NCI-H1930 (cell line): ENCODE measurements around the gene RILP.

Experiments used
- DNase-seq, 2 experiments: peaks; one replicate each; lab custom pipeline; 2025; lab: John Stamatoyannopoulos, UW

The RILP gene

DNA sequence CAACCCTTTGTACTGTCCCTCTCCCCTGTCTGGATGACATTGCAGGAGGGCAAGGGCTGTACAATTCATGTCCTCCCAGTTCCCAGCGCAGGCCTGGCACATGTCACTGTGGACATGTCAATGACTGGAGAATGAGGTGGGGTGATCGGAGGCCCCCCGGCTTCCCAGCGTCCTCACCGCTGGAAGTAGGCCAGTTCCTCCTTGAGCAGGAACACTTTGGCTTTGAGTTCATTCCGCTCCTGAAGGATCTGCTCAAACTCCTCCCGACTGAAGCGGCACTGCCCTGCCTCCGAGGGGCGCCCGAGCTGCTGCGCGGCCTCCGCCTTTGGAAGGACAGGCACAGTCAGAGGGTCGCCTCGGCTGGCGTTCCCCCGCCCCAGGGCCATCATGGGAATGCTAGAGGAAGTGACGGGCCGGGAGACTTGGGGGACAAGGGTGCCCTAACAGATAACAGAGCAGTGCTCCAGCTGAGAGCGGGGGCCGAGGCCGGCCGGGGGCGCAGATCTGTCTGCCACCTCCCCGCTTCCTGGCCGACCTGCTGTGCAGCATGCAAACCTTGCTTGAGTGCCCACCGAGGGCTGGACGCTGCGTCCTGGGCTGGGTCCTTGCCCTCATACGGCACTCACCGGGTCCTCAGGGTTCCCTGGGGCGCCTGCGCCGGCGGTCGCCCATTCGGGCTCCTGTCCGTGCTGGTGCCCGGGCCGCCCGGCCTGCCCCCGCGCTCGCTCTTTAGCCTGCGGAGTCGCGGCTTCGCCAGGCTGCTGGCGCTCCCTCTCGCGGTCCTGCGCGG lies 1.3 kb downstream of the RILP start:
- DNase-seq, result peak in 1 of 2 experiments; percentile 42

DNA sequence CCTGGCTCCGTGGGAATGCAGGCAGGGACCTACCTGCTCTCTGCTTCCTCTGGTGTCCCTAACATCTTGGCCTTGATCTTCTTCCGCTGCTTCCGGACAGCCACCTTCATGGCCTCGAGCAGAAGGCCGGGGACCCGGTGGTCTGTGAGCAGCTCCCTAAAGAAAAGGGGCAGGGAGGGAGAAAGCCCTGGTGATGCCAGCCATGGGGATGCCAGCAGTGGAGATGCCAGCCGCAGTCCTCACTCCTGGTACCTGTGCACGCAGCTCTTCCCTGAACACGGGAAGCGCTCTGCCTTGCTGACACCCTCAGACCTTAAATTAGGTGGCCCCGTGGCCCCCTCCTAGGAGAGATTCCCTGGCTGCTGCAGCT lies 1.9 kb downstream of the RILP start:
- DNase-seq, result no peak

DNA sequence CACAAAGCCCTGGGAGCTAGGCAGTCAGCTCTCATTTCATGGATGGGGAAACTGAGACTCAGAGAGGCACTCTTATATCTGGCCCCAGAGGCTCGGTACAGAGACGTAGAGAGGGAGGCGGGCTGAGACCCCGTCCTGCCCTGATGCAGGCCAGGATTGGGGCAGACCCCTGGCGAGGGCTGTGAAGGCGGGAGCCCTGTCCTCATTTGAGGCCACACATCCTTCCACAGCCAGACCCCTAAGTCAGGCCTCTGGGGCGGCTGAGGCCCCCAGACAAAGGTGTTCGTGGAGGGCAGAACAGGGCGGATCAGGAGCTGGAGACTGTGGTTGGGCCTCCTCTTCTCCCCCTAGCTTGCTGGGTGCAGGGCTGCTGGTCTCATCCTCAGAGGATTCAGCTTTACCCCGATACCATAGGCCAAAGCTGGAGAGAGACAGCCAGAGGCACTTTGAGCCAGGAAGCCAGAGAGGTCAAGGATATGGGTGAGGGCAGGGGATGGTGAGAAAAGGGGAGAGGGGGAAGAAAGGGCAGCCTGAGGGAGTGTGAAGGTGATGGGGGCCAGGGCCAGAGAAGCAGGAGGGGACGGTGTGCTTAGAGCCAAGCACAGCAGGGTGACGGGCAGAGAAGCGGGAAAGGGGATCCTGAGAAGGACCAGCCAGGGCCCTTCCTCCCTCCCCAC lies 3.3 kb downstream of the RILP start:
- DNase-seq, result no peak

DNA sequence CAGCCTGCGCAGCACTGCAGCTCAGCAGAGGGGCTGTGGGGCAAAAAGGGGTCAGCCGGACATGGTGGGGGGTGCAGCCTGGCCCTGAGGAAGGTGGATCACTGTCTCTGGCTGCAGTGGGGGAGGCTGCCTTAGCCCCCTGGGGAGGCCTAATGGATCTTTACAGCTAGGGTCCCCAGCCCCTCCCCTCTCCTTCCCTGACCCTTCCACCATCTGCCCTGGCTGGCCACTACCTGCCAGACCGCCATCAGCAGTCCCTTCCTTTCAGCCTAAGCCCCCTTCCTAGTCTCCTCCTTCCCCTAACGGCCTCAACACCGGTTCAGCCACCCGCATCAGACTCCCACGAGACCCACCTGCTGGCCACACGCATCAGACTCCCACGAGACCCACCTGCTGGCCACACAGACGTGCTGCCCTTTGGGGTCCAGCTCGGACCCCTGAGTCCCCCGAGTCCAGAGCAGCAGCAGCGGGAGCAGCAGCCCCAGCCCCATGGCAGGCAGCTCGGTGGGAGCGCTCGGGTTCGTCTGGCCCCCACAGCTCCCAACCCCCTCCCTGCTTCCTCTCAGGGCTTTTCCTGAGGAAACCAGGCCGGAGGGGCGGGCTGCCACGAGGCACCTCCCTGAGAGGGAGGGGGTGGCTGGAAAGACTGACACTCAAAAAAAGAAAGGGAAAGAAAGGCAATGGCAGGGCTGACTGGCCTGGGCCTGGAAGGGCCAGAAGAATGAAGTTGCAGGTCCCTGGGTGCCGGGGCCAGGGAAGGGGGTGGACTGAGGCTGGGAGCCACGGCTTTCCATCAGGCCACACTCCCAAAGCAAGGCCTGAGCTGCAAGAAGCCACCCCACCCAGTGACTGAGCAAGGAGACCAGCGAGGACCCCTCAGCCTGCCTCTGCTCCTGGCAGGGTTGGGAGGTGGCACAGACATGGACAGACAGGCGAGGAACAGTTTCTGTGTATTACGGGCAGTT lies 4.2 kb downstream of the RILP start, which contains the start of gene SCARF1:
TSS of gene SCARF1 (minus strand) at position 526 of the 965 bp plus-strand sequence. CDS start at position 491, 35 bp downstream.
- no peak for DNase-seq

DNA sequence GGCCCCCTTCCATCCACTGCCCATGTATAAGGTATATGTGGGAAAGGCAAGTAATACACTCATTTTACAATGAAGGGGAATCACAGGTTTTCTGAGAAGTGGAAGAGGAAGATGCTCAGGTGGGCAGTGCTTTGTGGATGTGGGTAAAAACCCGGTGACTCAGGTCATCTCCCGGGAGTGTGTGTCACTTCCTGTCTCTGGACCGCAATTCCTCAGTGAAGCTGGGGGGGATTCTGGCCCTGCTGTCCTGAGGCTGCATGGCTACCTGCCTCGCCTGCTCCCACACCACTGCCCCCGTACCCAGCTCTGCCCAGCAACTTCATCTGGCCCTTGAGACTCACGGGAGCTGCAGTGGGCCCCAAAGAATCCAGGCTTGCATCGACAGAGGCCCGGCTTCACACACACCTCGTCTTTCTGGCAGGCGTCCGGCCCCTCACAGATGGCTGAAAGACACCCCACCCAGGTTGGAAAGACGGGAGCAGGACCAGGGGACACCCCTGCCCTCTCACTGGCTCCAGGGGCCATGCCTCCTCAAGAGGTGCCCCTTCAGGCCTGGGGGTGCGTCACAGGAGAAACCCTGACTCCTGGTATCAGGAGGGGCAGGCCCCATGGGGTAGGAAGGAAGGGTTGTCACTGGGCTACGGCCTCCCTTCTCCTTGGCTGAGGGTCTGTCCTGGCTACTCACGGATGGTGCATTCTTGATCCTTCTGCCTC lies 5.0 kb downstream of the RILP start:
- DNase-seq, result no peak

DNA sequence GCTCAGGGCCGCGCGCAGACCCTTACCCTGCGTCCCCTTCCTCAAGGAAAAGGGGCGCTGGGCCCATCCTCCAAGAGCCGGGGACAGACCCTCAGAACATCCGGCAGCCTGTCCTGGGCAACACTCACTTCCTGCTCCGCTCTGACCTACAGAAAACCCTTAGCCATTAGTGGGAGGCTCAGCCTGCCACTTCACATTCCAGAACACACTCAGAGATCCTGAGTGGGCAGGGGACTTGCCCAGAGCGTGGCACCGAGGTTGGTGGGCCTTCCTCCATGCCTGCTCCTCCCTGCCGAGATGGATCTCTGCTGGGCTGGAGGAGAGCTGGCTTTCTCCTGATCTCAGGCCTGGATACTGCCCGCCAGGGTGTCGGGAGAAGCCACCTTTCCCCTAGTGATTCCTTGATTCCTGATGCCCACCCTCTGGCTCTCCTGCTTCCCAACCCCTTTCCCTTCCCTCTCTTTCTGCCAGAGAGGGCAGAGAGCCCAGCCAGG lies 5.6 kb downstream of the RILP start:
- DNase-seq, result no peak

DNA sequence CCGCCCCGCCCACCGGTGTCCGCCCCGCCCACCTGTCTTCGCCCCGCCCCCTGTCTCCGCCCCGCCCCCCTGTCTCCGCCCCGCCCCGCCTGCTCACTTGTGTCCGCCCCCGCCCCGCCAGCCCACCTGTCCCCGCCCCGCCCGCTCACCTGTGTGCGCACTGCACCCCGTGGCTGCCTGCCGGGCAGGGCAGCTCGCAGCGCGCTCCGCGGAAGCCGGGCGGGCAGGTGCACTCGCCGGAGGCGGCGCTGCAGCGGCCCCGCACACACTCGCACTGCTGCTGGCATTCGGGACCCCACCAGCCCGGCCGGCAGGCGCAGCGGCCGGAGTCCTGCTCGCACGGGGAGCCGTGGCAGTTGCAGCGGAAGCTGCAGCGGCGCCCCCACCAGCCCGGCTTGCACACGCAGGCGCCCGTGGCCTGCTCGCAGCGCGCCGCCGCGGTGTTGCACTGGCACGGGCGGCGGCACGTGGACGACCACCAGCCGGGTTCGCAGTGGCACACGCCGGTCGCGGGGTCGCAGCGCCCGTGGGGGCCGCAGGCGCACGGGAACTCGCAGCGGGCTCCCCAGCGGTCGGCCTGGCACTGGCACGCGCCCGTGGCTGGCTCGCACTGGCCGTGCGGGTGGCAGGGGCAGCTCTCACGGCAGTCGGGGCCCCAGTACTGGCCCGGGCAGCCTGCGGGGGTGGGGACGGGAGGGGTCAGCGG lies 6.2 kb downstream of the RILP start:
- peak; percentile 60 to 66 for DNase-seq

DNA sequence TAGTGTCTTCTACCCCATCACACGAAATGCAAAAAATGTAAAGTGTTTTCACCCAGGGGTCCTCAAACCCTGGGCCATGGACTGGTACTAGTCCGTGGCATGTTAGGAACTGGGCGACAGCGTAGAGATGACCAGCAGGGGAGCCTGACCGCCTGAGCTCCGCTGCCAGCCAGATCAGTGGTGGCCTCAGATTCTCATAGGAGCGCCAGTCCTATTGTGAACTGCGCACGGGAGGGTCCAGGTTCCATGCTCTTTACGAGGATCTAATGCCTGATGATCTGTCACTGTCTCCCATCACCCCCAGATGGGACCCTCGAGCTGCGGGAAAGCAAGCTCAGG lies 8.6 kb downstream of the RILP start:
- no peak for DNase-seq

DNA sequence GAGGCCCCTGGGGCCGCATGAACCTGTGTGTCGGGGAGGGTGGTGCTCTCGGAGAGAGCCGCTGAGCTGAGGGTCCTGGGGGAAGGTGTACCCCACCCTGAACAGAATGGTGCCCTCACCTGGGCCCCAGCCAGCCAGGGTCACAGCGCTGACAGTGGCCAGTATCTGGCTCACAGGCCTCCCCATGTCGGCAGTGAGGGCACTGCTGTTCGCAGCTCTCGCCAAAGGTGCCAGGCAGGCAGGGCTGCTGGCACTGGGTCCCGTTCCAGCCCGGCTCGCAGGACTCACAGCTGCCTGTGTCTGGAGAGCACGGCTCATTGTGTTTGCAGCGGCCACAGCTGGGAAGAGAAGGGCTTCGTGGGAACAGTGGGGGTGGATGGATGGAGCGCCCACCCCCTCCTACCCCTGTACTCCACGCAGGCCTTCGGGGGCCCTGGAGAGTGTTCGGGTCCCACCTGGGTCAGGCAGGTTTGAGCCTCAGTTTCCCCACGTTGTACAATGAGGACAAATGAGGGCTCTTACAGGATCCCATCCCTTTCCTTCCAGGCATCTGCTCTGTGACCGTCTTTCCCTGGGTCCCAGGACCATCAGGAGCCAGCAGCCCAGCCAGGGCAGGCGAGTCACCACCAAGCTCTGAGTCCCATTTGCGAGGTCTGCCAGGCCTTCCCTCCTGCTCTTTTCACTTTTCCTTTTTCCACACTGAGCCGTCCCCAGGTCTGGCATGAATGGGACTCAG lies 9.2 kb downstream of the RILP start:
- DNase-seq, result no peak

DNA sequence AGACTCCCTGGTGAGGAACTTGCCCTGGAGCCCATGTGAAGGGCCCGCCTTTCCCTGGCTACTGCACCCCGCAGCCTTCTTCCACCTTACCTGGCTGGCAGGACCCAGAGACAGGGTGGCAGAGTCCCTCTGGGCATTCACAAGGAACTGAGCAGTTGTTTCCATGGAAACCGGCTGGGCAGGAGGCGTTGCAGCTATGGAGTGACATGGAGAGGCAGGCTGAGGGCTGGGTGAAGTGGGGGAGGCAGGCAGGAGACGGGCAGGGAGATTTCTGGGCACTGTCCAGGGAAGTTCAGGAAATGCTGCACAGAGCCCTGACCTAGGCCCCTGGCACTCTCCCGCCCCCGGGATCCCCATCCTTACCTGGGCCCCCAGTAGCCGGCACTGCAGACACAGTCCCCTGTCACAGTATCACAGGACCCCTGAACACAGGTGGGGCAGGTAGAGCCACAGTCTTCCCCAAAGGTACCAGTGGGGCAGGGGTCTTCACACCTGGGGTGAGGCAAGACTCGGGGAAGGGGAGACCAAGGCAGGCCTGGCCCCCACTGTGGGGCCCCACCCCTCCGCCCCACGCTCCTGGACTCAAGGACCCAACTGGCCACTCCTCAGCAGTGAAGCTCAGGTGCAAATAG lies 10.0 kb downstream of the RILP start:
- no peak for DNase-seq

DNA sequence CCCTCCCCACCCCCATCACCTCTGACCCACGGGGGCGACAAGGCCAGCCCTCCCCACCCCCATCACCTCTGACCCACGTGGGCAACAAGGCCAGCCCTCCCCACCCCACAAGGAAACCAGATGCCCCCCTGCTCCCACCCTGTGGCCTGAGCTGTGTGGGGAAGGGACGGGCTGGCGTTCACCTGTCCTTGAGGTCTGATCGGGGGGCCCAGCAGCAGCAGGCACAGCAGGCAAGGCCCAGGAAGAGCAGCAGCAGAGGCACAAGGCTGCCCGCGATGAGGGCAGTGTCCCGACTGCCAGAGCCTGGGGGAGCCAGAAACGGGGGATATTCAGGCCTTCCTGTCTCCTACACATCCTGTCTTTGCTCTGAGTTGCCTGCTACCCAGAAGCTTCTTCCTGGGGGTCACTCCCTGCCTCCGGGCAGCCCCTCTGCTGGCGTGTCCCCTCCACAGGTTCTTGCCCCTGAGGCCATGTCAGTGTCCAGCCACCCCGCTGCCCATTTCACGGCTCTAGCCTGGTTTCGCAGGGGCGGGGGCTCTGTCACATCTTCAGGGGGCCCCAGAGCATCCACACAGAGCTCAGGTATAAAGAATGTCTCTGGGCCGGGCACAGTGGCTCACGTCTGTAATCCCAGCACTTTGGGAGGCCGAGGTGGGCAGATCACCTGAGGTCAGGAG lies 10.9 kb downstream of the RILP start:
- DNase-seq, result no peak

DNA sequence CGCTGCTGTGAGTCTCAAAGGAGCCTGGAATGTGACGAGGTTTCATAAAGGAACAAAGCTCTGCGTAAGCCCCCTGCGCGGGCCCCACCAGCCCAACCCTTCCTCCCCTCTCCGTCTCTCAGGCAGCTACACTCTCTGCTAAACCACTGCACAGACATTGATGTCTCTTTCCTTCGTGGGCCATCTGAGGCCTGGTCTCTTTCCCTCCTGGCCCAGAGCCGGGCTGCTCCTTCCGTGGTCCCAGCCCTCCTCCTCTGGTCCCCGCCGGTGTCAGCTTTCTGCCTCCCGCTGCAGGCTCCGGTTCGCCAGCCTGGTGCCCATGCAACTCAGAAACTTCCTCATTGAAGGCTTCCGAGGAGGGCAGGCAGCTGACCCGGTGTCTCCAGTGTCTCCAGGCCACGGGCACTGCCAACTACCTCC lies 11.5 kb downstream of the RILP start:
- DNase-seq, result no peak

DNA sequence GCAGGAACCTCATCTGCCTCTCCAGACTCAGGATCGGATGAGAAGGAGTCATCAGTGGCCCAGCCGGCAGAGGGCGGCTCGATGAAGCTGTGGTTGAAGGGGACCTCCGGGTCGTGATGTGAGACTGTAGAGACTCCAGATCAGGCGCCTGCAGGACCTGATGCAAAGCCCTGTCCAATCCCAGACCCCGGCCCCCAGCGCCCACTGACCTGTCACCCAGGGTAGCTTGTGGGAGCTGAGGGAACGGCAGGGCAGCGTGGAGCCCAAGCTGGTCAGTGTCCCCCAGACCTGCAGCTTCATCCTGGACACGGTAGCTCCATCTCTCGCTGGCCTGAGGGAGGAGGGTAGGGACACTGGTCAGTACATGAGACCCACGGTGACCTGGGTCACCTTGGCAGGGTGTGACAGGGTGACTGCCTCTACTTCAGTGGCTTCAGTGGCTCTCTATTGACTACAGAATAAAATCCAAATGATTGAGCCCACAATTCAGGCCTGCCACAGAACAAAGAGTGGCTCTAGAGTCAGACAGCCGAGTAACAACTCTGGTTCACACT lies 12.9 kb downstream of the RILP start:
- no peak for DNase-seq

DNA sequence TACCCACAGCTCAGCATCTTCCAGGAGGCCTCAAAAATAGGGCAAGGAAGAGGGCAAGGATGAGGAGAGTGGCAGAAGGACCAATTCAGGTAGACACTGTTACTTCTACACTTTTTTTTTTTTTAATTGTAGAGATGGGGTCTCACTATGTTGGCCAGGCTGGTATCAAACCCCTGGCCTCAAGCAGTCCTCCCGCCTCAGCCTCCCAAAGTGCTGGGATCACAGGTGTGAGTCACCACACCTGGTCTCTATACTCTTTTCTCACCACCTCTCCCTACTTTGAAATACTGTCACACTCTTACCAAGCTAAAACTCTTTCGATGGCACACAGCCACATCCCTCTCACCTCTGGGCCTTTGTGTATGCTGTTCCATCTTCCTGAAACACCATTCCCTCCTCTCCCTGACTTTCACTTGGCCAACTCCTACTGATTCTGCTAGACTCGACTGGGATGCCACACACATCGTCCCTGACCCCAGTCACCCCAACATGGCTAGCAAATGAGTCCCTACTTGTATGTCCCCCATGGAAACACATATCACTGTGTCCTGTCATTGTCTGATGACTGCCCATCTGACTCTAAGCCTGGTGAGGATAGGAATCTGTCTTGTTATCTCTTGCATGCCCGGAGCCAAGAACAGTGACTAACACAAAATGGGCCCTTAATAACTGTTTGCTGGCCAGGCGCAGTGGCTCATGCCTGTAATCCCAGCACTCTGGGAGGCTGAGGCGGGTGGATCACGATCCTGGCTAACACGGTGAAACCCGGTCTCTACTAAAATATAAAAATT lies 13.8 kb downstream of the RILP start:
- no peak for DNase-seq

DNA sequence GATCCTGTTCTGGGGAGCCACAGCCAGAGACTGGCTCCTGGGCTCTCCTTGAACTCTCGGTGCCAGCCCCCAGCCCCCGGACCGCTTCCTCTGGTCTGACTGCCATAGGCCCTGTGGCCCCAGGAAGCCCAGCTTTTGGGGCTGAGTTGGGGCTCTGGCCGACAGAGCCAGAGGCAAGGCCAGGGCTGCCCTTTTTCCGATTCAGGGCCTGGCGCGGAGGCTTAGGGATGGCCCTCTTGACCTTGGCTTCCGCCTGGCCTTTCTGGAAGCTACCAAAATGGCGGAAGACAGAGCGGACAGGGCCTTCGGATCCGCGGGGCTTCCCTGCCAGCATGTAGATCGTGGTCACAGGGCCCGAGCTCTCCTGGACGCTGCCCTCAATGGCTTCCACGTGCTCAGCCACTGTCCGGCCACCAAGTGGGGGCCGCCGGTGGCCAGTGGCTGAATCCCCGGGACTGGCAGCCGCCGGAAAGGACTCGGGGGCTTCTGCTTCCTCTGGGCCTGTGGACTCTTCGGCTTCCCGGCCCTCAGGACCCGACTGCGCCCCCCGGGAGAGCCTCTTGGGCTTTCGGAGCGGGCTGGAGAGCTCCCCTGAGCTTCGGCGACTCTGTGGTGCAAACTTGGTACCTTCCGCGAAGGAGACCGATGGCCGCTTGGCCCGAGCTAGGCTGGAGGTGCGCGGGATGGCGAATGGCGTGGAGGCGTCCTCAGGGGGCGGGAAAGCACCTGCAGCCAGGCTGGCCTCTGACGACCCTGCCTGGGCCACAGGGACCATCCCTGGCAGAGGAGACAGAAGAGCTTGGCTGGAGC lies 14.6 kb downstream of the RILP start:
- DNase-seq, result no peak

DNA sequence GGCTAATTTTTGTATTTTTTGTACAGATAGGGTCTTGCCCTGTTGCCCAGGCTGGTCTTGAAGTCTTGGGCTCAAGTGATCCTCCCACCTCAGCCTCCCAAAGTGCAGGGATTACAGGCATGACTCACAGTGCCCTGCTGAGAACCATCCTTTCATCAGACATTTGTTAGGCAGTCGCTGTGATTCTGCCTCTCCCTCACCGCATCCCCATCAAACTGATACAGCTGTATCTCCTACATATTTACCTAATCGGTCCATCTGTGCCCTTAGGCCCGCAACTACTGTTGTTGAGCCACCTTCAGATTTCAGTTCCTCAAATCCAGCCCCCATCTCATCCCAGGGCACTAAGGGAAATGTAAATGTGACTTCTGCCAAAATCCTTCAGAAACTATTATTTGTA lies 19.0 kb downstream of the RILP start:
- DNase-seq, result no peak
